ENCODE data around the gene HEPHL1.

GRCh38 chr11:94032725-94033124, 11.6 kb downstream of the HEPHL1 start:
- TF ChIP-seq CTCF (IDR thresholded peaks at IDR 0.05; ENCODE audit: low read depth, low read length), result no peak
- TF ChIP-seq EZH2phosphoT487 (IDR thresholded peaks at IDR 0.05; ENCODE audit: low read depth), result no peak
